Activated naive CD4-positive, alpha-beta T cell treated with anti-CD3 and anti-CD28 coated beads, Interleukin-2, amount 10 ng/mL, durations not matched to agents 7 days and 5 days (primary cell): ENCODE measurements around the gene LYRM2.
A peak's percentile ranks its signal among the peaks of the same experiment; 100 is the strongest.

Source experiments
- CTCF ChIA-PET: fragments of 350-600 bp; sonication (Branson Sonifier 250); formaldehyde crosslinking; loops from one replicate; lab custom pipeline; 2021; ENCODE audit warnings: antibody characterized with exemption; lab: Charles Lee
- DNase-seq: peaks from one replicate; pipeline ENCODE4 v3.0.0-alpha.2; 2020
- H3K27ac Mint-ChIP-seq: one replicate; pipeline ENCODE4 v1.8.0; 2021; ENCODE audit warnings: mild to moderate bottlenecking, moderate library complexity, mixed read lengths
- H3K27me3 Mint-ChIP-seq: one replicate; pipeline ENCODE4 v1.8.0; 2021; ENCODE audit warnings: mild to moderate bottlenecking, mixed read lengths
- H3K36me3 Mint-ChIP-seq: one replicate; pipeline ENCODE4 v1.8.0; 2021; ENCODE audit warnings: mixed read lengths
- H3K4me1 Mint-ChIP-seq: one replicate; pipeline ENCODE4 v1.8.0; 2021; ENCODE audit warnings: mixed read lengths
- H3K4me3 Mint-ChIP-seq: one replicate; pipeline ENCODE4 v1.8.0; 2021; ENCODE audit warnings: mild to moderate bottlenecking, moderate library complexity, mixed read lengths
- H3K9me3 Mint-ChIP-seq: one replicate; pipeline ENCODE4 v1.8.0; 2021; ENCODE audit warnings: mixed read lengths

LYRM2 gene

GRCh38 chr6:89638320-89639195, at the start of gene LYRM2:
LYRM2 (minus strand) TSS chr6:89638747; CDS start chr6:89638716, 31 bp downstream.
- no peaks in the 10 kb centered on the region for H3K9me3 Mint-ChIP-seq
- peaks cover 38% of the 10 kb centered on the region for H3K4me1 Mint-ChIP-seq
- CTCF ChIA-PET: interaction anchor here (0.6 to 1.9 kb wide), 2 partner anchors 154 to 840 kb away, joined by 3 to 6 read pairs; no protein-coding TSS in a partner anchor
- DNase-seq: peak; percentile 93
- no peaks in the 10 kb centered on the region for H3K27me3 Mint-ChIP-seq
- peak within 1 kb of the TSS; percentile 97 for H3K27ac Mint-ChIP-seq
- H3K36me3 Mint-ChIP-seq: peaks cover 49% of the 10 kb centered on the region
- peak within 1 kb of the TSS; percentile 91 for H3K4me3 Mint-ChIP-seq

GRCh38 chr6:89688328-89688727, 49.8 kb upstream of the LYRM2 start:
- CTCF ChIA-PET: no interaction called here
- no peaks in the 10 kb centered on the region for H3K9me3 Mint-ChIP-seq
- peaks cover 20% of the 10 kb centered on the region for H3K4me1 Mint-ChIP-seq
- no peaks in the 10 kb centered on the region for H3K27me3 Mint-ChIP-seq
- peaks cover 63% of the 10 kb centered on the region for H3K36me3 Mint-ChIP-seq
- DNase-seq: no peak
- H3K4me3 Mint-ChIP-seq: no peak overlapping the region
- no peak overlapping the region for H3K27ac Mint-ChIP-seq

GRCh38 chr6:89685311-89685710, 46.8 kb upstream of the LYRM2 start:
- Mint-ChIP-seq H3K27ac (no peak overlapping the region), H3K4me3 (no peak overlapping the region), H3K36me3 (peaks cover 51% of the 10 kb centered on the region), H3K9me3 (no peaks in the 10 kb centered on the region), H3K4me1 (peaks cover 7% of the 10 kb centered on the region), H3K27me3 (no peaks in the 10 kb centered on the region)
- no peak for DNase-seq
- CTCF ChIA-PET: no interaction called here

- Mint-ChIP-seq H3K4me3 (no peak overlapping the region), H3K27ac (no peak overlapping the region), H3K36me3 (peaks cover 51% of the 10 kb centered on the region), H3K4me1 (no peaks in the 10 kb centered on the region), H3K9me3 (no peaks in the 10 kb centered on the region), H3K27me3 (no peaks in the 10 kb centered on the region)
- no peak for DNase-seq
- CTCF ChIA-PET: no interaction called here
Observed at GRCh38 chr6:89682991-89683390, 44.4 kb upstream of the LYRM2 start.

GRCh38 chr6:89681983-89682564, 43.5 kb upstream of the LYRM2 start:
- Mint-ChIP-seq H3K4me1 (no peaks in the 10 kb centered on the region), H3K36me3 (peaks cover 51% of the 10 kb centered on the region), H3K9me3 (no peaks in the 10 kb centered on the region), H3K4me3 (no peak overlapping the region), H3K27ac (no peak overlapping the region), H3K27me3 (no peaks in the 10 kb centered on the region)
- CTCF ChIA-PET: no interaction called here
- no peak for DNase-seq

DNA sequence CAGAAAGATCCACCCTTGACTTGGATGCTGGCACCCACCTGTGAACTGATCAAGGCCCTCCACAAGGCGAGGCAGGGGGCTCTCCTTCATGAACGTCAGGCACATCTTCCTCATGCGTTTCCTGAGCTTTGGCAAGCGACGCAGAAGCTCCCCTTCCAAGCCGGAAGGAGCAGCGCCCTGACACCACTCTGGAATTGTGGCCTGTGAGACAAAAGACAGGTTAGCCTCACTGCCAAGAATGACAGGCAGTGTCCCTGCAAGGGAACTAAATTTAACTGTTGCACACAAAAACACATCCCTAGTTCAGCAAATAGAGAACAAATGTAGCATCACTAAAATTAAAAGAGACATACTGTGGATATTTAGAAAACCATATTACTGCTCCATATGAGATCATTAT, 42.0 kb upstream of the LYRM2 start:
- CTCF ChIA-PET: no interaction called here
- Mint-ChIP-seq H3K36me3 (peaks cover 51% of the 10 kb centered on the region), H3K4me3 (no peak overlapping the region), H3K9me3 (no peaks in the 10 kb centered on the region), H3K27ac (no peak overlapping the region), H3K4me1 (no peaks in the 10 kb centered on the region), H3K27me3 (no peaks in the 10 kb centered on the region)
- DNase-seq: no peak

DNA sequence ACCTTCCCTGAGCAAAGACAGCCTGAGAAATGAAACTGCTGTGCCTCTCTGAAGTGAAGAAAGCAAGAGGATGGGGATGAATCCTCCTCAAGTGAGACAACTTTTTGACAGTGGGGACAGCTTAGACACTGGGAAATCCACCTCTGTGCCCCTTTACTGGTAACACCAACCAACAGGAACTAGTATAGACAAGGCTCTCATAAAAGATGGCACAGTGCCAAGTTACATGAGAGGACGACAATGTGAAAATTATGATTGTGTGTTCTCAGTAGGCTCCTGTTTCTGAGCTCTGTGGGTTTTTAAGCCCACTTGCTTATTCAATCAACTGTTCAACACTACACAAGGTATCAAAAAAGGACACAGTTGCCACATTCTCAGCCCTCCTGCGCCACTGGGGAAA, 41.6 kb upstream of the LYRM2 start:
- CTCF ChIA-PET: no interaction called here
- Mint-ChIP-seq H3K4me3 (no peak overlapping the region), H3K4me1 (no peaks in the 10 kb centered on the region), H3K9me3 (no peaks in the 10 kb centered on the region), H3K36me3 (peaks cover 52% of the 10 kb centered on the region), H3K27me3 (no peaks in the 10 kb centered on the region), H3K27ac (no peak overlapping the region)
- DNase-seq: no peak

DNA sequence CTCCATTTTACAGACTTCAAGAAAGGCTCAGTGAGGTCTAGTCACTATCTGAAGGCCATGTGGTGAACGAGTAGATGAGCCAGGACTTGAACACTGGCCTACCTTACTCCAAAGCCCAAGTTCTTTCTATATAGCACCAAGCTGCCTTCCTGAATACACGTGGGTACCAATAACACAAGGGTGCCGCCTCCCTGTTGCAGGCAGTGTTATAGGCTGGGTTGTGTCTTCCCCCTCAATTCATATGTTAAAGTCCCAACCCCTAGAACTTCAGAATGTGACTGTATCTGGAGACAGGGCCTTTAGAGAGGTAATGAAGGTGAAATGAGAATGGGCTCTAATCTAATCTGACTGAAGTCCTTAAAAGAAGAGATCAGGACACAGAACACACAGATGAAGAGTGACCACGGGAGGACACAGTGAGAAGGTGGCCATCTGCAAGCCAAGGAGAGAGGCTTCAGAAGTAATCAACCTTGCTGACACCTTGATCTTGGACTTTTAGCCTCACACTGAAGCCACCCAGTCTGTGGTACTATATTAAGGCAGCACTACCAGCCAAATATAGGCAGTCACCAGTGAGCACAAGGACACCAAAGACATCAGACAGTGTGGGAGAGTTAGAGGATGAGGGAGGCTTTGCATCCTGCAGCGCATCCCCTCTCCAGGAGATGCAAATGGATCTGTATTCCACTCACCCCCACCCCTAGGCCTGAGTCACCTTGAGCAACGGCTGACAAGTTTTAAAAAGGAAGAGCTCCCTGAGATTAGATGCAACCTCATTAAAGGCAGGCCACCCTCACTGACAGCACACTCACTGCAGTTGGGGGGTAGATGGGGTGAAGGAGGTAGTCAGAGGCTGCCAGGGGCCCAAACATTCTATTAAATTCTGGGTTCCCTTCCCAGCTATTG, 40.9 kb upstream of the LYRM2 start:
- CTCF ChIA-PET: no interaction called here
- no peaks in the 10 kb centered on the region for H3K27me3 Mint-ChIP-seq
- DNase-seq: no peak
- no peaks in the 10 kb centered on the region for H3K9me3 Mint-ChIP-seq
- no peak overlapping the region for H3K4me3 Mint-ChIP-seq
- peaks cover 51% of the 10 kb centered on the region for H3K36me3 Mint-ChIP-seq
- H3K4me1 Mint-ChIP-seq: no peaks in the 10 kb centered on the region
- H3K27ac Mint-ChIP-seq: peak overlapping the region; percentile 43

DNA sequence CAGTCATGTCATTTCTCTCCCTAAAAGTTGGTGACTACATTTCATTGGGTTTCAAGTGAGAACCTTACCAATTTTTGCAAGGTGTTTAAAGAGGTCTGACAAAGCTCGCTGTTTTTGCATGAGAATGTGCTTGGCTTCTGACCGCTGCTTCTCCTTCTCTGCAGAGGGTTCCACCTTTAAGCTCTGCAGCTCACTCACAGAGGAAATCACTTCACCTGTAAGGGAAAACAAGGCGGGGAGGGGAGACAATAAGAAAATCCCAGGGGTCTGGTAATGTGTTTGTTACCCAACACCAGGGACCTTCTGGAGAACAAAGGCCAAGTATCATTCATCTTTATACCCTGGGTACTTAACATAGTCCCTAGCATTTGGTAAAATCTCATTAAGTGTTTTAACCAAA, 40.0 kb upstream of the LYRM2 start:
- DNase-seq: no peak
- no peaks in the 10 kb centered on the region for H3K9me3 Mint-ChIP-seq
- no peaks in the 10 kb centered on the region for H3K27me3 Mint-ChIP-seq
- H3K4me3 Mint-ChIP-seq: no peak overlapping the region
- CTCF ChIA-PET: no interaction called here
- no peak overlapping the region for H3K27ac Mint-ChIP-seq
- H3K4me1 Mint-ChIP-seq: no peaks in the 10 kb centered on the region
- H3K36me3 Mint-ChIP-seq: peaks cover 50% of the 10 kb centered on the region

GRCh38 chr6:89675949-89676748, 37.6 kb upstream of the LYRM2 start:
- no peak overlapping the region for H3K27ac Mint-ChIP-seq
- DNase-seq: no peak
- H3K27me3 Mint-ChIP-seq: no peaks in the 10 kb centered on the region
- H3K4me3 Mint-ChIP-seq: no peak overlapping the region
- H3K9me3 Mint-ChIP-seq: no peaks in the 10 kb centered on the region
- CTCF ChIA-PET: no interaction called here
- no peaks in the 10 kb centered on the region for H3K4me1 Mint-ChIP-seq
- peaks cover 56% of the 10 kb centered on the region for H3K36me3 Mint-ChIP-seq

GRCh38 chr6:89670935-89671565, 32.5 kb upstream of the LYRM2 start:
- Mint-ChIP-seq H3K4me3 (no peak overlapping the region), H3K27ac (no peak overlapping the region), H3K4me1 (no peaks in the 10 kb centered on the region), H3K36me3 (peaks cover 53% of the 10 kb centered on the region), H3K9me3 (no peaks in the 10 kb centered on the region), H3K27me3 (no peaks in the 10 kb centered on the region)
- DNase-seq: no peak
- CTCF ChIA-PET: no interaction called here

DNA sequence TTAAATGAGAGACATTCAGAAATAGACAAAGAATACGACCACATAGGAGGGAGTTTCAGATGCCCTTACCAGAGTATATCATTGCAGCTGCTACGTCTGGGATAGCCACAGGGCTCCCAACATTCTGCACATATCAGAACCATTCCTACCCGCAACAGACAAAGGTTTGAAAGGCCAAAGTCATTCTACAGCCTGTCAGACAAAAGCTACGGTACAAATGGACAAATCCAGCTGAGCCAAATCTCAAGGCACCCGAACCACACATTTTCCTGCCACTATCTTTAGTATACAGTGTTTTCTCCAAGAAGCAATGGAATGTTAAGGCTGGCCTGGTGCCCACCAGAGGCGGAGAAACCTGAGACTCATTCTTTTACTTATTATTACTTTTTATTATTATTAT, 30.5 kb upstream of the LYRM2 start:
- Mint-ChIP-seq H3K27me3 (no peaks in the 10 kb centered on the region), H3K36me3 (peaks cover 43% of the 10 kb centered on the region), H3K9me3 (no peaks in the 10 kb centered on the region), H3K27ac (no peak overlapping the region), H3K4me3 (no peak overlapping the region), H3K4me1 (no peaks in the 10 kb centered on the region)
- CTCF ChIA-PET: no interaction called here
- DNase-seq: no peak

- CTCF ChIA-PET: no interaction called here
Observed at GRCh38 chr6:89667872-89668556, 29.5 kb upstream of the LYRM2 start.

More at GRCh38 chr6:89667872-89668556, 29.5 kb upstream of the LYRM2 start:
- no peak overlapping the region for H3K4me3 Mint-ChIP-seq
- no peak overlapping the region for H3K27ac Mint-ChIP-seq
- H3K27me3 Mint-ChIP-seq: no peaks in the 10 kb centered on the region
- no peaks in the 10 kb centered on the region for H3K9me3 Mint-ChIP-seq
- peaks cover 47% of the 10 kb centered on the region for H3K36me3 Mint-ChIP-seq
- no peak for DNase-seq
- H3K4me1 Mint-ChIP-seq: no peaks in the 10 kb centered on the region
